ENCODE results near the gene BCAR1.
"Not testable (repeated sequence)": the region's sequence is repeated elsewhere in the genome, so short reads cannot be mapped to it uniquely, and the experiment has no call there.

BCAR1 gene

DNA sequence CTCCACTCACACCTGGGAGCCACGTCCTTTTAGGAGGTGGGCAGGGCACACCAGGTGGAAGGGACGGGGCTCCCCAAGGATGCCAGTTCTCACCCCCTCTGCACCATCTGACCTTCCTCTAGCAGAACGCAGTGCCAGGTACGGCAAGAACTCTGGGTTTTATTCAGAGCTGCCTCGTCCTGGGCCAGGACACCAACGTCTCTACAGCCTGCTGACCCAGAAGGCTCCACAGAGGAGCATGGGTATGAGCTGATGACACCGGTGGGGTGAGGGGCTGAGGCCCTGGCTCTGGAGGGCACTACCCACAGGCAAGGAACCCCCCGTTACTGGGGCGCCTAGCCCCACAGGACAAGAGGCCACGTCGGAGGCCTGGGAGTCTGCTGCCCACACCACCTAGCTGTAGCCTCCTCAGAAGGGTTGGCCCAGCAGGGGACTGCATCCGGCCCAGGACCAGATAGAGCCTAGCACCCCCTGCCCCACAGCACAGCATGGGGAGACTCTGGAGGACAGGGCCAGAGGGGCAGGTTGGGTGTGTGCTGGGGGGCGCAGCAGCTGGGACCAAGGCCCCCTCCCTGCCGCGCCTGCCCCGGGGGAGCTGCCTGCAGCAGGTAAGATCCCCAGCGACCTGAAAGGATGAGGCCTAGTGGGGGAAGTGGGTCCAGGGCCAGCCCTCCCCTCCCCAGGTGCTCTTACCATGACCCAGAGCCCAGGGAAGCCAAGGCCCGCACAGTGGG is 13.9 kb downstream of the BCAR1 start:
- no peak for DNase-seq

DNA sequence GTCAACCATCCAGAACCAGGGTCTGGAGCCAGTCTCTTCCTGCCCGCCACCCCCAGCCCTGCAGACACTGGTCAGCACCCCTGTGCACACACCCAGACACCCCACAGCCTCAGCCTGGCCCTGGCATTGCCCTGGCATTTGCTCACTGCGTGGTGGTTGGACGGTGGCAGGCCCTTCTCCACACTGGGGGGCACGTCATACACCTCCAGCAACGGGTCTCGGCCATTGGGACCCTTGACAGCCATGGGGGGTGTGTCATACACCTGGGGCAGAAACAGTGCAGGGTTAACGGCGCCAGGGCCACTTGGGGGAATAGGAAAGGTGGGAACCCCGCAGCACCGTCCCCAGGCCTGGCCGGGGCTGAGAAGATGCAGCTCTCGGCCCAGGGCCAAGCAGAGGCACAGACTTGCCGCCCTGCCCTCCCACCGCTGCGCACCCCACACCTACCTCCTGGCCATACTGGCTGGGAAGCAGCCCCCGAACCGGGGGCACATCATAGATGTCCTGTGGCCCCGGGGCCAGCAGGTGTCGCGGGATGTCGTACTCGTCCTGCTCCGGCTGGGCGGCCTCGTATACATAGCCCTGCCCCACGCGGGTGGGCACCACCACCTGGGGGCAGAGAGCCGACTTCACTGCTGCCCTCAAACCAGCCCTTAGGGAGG is 14.6 kb downstream of the BCAR1 start:
- DNase-seq, result no peak

DNA sequence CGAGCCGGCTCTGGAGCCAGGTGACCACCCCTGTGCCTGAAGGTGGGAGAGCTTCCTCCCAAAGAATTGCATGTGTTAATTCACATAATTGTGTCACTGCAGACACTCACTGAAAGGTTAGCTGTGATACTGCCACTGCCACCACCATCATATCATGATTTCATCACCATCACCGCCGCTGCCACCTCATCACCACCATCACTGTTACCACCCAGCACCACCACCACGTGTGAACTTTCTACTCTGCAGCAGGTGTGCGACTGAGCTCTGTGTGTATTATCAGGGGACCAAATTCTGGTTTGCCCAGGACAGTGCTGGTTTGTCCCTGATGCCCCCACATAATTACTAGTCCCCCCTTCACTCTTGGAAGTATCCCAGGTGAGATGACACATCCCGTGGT is 15.2 kb downstream of the BCAR1 start:
- DNase-seq, result no peak

DNA sequence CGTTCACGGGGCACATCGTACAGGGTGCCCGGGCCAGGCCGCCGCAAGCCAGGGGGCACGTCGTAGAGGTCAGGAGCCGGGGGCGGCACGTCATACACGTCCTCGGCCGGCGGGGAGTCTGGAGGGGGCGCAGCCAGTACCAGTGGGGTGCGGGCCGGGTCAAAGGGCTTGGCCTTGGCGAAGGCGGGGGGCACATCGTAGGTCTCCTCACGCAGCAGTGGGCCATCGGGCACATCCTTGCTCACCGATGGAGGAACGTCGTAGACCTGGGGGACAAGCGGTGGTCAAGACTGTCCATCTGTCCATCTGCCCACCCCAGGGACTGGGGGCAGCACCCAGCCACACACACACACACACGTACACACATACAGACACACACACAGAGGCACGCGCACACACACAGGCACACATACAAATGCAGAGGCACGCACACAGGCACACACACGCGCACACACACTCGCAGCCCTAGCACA is 15.7 kb downstream of the BCAR1 start:
- DNase-seq, result no peak

DNA sequence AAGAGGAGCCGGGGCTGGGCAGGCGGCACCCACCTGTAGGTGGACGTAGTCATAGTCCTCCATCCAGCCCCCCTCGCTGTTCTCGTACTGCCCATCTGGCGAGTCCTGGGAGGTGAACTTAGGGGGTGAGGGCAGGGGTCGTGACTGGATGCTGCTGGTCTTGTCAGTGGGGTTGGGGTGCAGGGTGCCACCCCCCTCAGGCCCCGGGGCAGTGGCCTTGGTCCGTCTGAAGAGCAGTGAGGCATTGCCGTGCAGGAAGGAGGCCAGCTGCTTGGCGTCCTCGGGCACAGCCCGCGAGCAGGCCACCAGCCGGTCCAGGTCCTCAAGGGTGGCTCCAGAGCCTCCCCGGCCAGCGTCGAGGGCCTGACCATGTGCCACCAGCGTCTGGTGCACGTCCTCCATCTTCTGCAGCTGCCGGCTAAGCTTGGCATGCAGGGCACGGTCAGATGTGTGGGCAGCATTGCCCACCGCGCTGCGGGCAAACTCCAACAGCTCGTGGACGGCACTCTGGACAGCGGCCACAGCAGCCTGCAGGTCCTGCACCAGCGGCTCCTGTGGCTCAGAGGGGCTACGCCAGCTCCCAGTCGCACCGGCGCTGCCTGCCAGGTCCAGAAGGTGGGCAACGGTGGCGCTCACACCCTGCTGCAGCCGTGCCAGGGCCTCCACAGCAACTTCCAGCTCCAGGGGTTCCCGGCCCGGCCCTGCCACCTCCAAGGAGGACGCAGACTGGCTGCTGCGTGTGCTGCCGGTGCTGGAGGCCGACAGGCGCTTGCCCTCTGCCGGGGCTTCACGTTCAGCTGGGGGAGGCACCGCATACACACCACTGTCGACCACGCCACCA is 16.3 kb downstream of the BCAR1 start:
- no peak for DNase-seq

DNA sequence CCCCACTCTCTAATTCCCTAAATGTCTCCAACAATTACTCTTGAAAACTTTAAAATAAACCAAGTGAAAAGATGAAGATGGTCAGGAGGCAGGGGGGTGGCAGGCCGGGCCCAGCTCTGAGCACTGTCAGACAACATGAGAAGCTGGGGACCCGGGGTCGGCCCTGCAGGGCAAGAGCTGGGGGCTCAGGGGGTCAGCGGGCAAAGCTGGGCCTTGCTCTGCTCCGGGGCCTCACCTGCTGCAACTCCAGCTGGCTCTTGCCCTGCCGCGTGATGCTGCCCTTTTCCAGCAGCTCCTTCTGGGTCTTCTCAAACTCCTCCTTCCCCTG is 17.8 kb downstream of the BCAR1 start:
- DNase-seq, result no peak

DNA sequence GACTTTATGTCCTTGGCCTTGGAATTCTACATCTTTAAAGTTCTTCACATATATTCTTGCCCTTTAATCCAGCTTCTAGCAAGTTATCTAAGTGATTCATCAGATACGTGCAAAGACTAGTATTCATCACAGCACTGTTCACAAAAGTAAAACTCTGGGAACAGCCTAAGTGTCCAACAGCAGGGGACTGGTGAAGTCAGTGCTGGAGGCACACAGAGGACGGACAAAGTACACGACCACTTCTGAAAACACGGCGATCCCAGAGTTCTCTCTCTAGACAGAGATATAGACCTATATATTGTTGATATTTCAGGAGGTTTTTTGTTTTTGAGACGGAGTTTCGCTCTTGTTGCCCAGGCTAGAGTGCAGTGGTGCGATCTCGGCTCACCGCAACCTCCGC is 19.9 kb downstream of the BCAR1 start:
- no peak for DNase-seq

DNA sequence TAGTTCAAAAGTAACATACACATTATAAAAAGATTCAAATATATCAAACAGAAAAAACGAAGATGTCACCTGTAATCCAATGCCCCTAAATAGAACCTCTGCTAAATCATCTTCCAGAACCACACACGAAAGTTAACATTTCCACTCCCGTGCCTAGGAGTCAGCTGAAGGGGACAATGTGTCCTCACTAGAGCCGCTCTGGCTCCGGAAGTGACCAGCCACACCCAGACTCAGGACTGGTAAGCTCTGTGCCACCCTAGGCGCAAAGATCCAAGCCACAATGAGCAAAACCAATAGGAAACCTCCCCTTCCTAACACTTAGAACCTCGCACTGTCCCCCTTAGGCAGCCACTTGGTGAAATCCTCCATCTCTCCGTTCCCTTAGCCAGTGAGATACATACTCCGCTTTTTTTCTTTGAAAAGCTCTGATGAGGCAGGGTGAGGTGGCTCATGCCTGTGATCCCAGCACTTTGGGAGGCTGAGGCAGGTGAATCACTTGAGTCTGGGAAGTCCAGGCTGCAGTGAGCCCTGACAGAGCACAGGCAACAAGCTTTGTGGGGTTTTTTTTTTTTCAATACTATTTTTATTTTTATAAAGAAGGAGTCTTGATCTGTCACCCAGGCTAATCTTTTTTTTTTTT is 20.8 kb downstream of the BCAR1 start:
- DNase-seq, result no peak

DNA sequence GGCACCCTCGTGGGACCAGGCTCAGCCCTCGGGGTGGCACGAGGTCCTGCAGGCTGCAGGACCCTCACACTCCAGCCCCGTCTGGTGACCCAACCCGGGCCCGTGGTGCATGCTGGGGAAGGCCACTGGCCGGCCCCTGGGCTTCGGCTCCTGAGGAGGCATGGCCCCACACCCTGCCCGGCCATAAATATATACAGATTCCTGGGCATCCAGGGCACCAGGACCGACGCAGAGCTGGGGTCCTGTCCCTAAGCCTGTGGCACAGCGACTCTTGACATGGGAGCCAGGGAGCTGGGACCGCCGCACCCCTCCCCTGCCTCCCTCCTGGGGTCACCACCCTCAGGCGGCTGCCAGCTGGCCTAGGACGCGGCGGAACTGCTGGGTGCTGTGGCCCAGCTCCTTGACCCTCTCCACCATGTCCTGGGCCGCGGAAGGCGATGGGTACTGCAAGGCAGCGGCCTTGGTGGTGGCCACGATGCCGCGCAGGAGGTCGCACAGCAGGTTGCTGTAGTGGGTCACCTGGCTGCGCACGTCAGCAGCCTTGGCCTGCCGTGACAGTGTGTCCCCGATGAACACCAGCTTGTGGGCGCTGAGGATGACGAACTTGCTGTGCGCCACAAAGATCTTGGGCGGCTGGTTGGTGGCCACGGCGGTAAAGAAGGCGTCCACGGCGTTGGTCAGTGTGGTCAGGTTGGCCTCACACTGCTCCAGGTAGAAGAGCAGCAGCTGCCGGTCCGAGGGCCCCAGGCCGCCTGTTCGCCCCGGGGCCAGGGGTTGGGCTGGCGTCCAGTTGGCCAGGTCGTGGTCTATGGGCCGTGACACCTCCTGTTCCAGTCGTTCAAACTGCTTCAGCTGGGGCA is 22.0 kb downstream of the BCAR1 start:
- no peak for DNase-seq

DNA sequence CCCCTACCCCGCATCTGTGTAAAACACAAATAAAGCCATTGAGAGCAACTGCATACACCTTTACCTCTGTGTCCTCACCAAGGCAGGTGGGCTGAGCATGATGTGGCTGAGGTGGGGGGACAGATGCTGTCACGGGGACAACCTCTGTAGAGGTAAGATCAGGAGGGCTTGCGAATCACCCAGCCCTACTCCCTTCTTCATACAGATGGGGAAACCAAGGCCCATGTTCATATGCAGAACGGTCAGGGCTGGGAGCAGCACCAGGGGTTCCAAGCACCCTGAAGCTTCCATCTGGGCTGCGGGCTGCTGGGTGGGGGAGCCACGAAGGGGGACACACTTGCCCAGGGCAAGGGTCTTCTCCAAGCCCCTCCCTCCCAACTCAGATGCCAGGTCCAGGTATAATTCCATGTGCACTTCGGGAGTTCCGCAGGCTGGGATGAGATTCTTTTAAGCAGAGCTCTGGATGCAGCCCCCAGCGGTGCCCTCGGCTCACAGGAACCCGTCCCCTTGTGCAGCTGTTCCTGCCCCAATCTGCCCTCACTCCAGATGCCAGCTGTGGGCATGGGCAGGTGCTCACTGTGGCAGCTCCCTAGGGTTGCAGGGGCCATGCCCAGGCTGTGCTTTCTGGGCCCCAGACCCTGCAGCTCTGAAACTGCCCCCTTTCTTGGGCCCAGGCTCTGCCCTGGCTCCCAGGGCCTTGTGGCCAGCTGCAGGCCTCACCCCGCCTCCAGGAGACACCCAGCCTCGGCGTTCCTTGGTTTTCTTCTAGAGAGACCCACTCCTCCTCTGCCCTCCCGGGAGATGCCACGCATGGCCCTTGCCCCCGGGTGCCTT is 23.1 kb downstream of the BCAR1 start:
- no peak for DNase-seq

DNA sequence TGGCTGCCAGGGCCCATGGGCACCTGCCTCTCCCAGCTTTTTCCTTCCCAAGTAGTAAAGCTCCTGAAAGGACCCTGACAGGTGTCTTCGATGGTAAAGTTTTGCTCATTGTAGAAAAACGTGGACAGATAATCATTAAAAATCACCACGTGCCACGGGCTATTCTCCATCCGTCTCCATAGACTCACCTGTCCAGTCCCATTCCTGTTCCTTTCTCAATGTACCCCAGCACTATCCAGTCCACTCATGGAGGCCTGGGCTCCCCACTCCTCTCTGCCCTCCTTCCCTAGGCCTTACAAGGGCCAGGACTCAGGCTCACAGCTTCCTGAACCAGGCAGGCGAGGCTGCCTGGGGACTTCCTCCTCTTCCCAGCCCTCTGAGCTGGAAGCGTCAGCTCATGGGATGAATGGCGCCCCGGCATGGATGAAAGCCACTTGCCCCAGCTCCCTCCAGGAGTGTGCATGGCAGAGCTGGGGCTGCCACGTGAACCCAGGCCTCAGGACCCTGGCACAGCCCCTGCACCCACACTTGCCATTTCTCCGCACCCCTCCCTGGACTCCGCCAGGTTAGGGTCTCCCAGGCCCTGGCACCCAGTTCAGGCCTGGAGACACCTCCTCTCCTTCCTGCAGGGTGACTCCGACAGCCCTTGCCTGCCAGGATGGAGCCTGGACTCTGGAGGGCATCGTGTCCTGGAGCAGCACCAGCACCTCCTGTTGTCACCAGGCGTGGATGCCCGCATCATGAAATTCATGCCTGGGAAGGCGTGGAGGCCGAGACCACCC is 23.9 kb downstream of the BCAR1 start:
- no peak for DNase-seq

DNA sequence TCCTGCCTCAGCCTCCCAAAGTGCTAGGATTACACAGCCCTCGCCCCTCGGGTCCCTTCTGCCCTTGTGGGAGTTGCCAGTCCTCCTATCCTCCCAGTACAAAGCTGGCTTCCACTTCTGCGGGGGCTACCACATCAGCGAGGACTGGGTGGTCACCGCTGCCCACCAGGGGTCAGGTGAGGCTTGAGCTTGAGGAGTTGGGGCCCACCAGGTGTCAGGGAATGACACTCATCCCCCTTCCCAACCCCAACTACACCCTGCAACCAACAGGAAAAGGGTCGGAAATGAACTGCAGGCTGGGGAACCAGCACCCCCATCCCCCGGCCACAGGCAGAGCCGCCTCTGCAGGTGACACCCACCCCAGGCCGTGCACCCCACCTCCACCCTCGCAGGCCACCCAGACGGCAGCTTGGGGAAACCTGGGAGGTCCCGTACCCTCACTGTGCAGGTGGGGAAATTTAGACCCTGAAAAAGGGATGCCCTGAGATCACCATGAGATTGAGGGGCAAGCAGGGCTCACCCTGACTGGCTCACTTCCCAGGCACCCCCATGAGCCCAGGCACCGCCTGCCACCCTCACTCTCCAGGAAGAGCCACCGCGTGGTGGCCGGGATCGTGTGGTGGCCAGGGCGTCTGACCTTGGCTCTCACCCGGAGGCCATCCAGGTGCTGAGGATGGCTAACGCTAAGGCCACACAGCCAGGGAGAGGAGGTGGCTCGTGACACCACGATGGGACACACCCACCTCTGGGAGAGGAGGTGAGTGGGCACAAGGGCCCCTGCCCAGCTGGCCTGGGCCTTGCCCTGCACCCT is 24.7 kb downstream of the BCAR1 start:
- no peak for DNase-seq

DNA sequence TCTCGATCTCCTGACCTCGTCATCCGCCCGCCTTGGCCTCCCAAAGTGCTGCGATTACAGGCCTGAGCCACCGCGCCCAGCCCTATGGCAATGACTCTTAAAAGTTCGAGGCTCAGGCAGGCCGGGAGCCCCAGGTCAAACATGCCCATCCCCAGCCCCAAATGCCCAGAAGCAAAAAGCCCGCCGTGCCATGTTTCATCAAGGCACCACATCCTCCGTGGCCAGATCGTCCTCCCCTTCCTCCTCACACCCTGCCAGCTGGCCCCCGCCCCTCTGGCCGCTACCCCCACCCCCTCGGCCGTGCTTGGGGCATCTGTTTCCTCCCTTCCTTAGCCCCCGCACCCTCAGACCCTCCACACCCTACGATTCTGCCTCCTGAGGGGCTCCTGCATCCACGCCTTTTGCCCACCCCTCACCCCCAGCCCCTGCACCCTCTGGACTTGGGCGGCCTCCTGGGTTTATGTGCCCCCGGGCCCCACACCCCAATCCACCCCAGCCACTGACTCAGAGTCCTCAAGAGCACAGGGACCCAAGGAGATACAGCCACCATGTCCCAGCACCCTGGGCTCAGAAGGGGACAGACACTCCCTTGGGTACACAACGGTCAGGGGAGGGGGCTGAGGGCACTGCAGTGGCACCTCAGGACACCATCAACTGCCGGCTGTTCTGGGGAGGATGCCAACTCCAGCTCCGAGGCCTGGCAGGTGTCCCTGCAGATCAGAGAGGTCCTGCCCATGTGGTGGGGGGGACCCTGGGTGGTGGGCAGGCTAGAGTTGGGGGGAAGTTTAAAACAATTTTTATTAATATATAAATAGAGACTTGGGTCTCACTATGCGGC is 25.5 kb downstream of the BCAR1 start:
- no peak for DNase-seq

DNA sequence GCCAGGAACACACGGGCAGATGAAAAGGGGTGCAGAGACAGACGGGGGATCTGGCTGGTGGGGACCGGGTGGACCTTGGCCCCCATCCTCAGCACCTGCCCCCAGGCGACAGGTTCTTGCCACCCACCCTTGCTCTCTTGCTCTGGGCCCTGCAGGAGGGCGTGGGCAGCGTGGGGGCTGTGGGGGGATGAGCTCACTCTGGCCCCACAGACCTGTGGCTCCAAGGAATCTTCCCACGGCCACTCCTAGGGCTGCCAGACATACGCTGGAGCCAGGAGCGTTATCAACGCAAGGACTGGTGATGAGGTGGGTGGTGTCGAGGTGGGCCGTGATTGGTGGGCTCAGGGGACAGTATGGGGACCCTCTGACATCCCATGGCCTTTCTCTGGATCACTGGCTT is 26.3 kb downstream of the BCAR1 start:
- DNase-seq, result no peak

DNA sequence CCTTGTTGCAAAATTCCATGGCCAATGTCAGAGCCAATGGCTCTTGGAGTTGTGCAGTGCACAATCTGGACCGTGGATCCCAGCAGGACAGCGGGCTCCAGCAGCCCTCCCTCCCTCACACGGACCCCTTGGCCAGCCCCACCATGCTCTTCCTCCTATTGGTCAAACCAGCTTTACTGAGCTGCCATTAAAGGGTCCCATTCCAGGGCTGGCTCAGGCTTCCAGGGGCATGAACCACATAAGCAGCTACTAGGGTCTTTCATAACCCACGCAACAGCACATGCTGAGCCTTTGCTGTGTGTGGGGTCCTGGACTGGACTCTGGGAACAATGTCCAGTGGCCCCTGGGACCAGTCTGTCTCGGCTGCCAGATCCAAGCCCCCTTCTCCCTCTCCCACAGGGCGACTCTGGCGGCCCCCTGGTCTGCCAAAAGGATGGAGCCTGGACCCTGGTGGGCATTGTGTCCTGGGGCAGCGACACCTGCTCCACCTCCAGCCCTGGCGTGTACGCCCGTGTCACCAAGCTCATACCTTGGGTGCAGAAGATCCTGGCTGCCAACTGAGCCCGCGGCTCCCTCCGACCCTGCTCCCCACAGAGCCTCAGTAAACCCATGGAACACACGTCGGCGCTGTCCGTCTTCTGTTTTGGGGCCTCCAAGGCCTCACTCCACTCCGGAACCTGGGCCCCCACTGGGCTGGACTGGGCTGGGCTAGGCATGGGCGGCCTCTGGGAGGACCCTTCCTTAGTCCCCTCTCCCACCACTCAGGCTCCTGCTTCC is 26.9 kb downstream of the BCAR1 start:
- DNase-seq, result no peak

DNA sequence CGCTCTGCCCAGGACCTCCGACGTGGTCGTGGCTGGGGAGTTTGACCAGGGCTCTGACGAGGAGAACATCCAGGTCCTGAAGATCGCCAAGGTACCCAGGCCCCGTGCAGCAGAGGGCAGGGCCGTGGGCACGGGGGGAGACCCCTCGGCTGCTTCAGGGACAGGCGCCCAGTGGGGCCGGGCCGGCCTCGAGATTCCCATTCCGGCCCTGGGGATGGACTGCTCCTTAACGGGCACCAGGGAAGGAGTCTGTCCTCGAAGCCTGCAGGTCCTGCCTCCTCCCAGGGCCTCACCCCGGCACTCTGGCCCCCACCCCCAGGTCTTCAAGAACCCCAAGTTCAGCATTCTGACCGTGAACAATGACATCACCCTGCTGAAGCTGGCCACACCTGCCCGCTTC is 28.3 kb downstream of the BCAR1 start:
- DNase-seq, result not testable (repeated sequence)

DNA sequence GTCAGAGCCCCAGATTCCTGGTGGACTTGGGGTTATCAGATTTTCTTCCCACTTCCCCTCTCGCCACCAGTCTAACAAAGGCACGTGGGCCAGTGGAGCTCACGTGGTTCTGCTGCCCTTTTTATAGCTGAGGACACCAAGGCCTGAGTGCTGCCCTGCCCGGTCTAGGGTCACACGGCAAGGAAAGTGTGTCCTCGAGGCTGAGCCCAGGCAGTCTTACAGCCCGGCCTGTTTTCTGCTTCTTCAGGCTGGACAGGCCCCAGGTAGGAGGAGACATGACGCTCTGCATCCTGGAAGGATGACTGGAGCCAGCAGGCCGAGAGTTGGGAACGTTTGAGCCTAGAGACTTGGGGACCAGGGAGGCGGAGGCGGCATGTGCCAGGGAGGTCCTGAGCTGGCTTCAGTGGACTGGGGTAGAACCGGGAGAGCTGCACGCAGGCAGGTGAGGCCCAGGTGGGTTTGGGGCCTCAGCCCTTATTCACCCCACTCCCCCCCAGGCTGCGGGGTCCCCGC is 29.1 kb downstream of the BCAR1 start:
- no peak for DNase-seq

DNA sequence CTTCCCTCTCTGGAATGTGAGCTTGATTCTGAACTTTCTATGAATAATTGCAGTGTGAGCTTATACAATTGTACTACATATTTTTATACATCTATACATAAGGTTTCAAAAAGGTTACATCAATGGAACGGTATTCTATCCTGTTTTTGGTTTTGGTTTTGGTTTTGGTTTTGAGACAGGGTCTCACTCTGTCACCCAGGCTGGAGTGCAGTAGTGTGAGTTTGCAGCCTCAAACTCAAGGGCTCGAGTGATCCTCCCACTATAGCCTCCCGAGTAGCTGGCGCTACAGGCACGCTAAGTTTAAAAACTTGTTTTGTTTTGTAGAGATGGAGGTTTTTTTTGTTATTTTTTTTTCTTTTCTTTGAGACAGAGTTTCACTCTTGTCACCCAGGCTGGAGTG is 31.6 kb downstream of the BCAR1 start:
- no peak for DNase-seq
